Fibroblast of lung (primary cell): ENCODE results near the gene NDRG3. TPM values are rescaled to one million over a fixed set of nuclear protein-coding genes. Genes with fewer than 3 reads are reported as not detected.
A peak's percentile ranks its signal among the peaks of the same experiment; 100 is the strongest.

Experiments used
- DNase-seq, 2 donors: peaks; one replicate each; pipeline versions ENCODE4 v3.0.0 to v3.0.0-alpha.2; 2010; ENCODE audit warnings: low read depth in 2 of 2
- H2AFZ ChIP-seq: 2 replicates; pipeline ENCODE4 v1.5.1; 2012; ENCODE audit warnings: low read length, control low read depth, inconsistent platforms
- H3K27ac ChIP-seq: 2 replicates; pipeline ENCODE4 v1.5.1; 2011; ENCODE audit warnings: low read length, control low read depth; ENCODE audit not compliant: insufficient read depth
- H3K27me3 ChIP-seq: 2 replicates; pipeline ENCODE4 v1.5.1; 2011; ENCODE audit warnings: mild to moderate bottlenecking, low read length; ENCODE audit not compliant: control insufficient read depth, insufficient read depth
- H3K36me3 ChIP-seq: 2 replicates; pipeline ENCODE4 v1.5.1; 2011; ENCODE audit warnings: low read length; ENCODE audit not compliant: control insufficient read depth, insufficient read depth
- H3K4me1 ChIP-seq: 2 replicates; pipeline ENCODE4 v1.5.1; 2011; ENCODE audit warnings: low read length; ENCODE audit not compliant: control insufficient read depth, insufficient read depth; ENCODE audit errors: extremely low read depth
- H3K4me2 ChIP-seq: 2 replicates; pipeline ENCODE4 v1.5.1; 2011; ENCODE audit warnings: low read length, control low read depth; ENCODE audit not compliant: insufficient read depth; ENCODE audit errors: extremely low read depth
- H3K4me3 ChIP-seq, 4 experiments: fragments of 200-600 bp in 1 of 4; sonication (generic) in 1 of 4; replicated peaks in 1 of 4; 2 replicates each; pipeline ENCODE4 v1.5.1; 2011 to 2016; ENCODE audit warnings: low read length in 4 of 4, low read depth in 3 of 4, mild to moderate bottlenecking in 3 of 4, control low read depth in 2 of 4, inconsistent platforms in 1 of 4, mixed read lengths in 1 of 4; ENCODE audit not compliant: insufficient read depth in 1 of 4; ENCODE audit errors: control extremely low read depth in 1 of 4
- H3K79me2 ChIP-seq: 2 replicates; pipeline ENCODE4 v1.5.1; 2012; ENCODE audit warnings: mild to moderate bottlenecking, low read length, inconsistent platforms; ENCODE audit not compliant: control insufficient read depth, insufficient read depth
- H3K9ac ChIP-seq: 2 replicates; pipeline ENCODE4 v1.5.1; 2011; ENCODE audit warnings: mild to moderate bottlenecking, low read length, control low read depth; ENCODE audit not compliant: insufficient read depth
- H3K9me3 ChIP-seq: 2 replicates; pipeline ENCODE4 v1.5.1; 2012; ENCODE audit warnings: low read depth, low read length; ENCODE audit not compliant: control insufficient read depth, insufficient read depth
- H4K20me1 ChIP-seq: 2 replicates; pipeline ENCODE4 v1.5.1; 2011; ENCODE audit warnings: low read length; ENCODE audit not compliant: control insufficient read depth, insufficient read depth; ENCODE audit errors: extremely low read depth
- CTCF ChIP-seq, 2 donors: IDR thresholded peaks in 1 of 2; conservative IDR thresholded peaks in 1 of 2; 1 replicate in 1 of 2; 2 replicates in 1 of 2; pipeline ENCODE4 v1.5.1; 2011 to 2012; ENCODE audit warnings: low read length in 2 of 2, control low read depth in 1 of 2, inconsistent platforms in 1 of 2, low read depth in 1 of 2, mild to moderate bottlenecking in 1 of 2
- EZH2 ChIP-seq: IDR thresholded peaks from 2 replicates; pipeline ENCODE4 v1.5.1; 2012; ENCODE audit warnings: low read length, control low read depth, mild to moderate bottlenecking; ENCODE audit errors: missing control alignments
- polyA minus RNA-seq: library from RNA; depleted of rRNA, polyadenylated mRNA; stranded (reverse); fragments of >200 nt; gene quantifications from 2 replicates; pipeline ENCODE4 v1.2.3, GENCODE V29; 2011; ENCODE audit warnings: low replicate concordance
- polyA plus RNA-seq, 2 donors: library from polyadenylated mRNA; depleted of rRNA in 1 of 2; stranded (reverse) in 1 of 2; unstranded in 1 of 2; fragments of >200 nt; gene quantifications; 2 replicates each; pipeline ENCODE4 v1.2.1, GENCODE V29; 2011 to 2012; ENCODE audit warnings: missing spikeins in 1 of 2
- total RNA-seq: library from RNA; depleted of rRNA; stranded (reverse); fragments of >200 nt; gene quantifications from 2 replicates; pipeline ENCODE4 v1.2.1, GENCODE V29; 2014

Gene NDRG3
- total RNA-seq (19.3 and 37.8 TPM in 2 replicates), polyA plus RNA-seq (37.8 and 40.8 TPM in 2 replicates), polyA minus RNA-seq (52.6 and 61.2 TPM in 2 replicates)
- 26.8 and 29.7 TPM in 2 replicates for polyA plus RNA-seq (2012)

DNA sequence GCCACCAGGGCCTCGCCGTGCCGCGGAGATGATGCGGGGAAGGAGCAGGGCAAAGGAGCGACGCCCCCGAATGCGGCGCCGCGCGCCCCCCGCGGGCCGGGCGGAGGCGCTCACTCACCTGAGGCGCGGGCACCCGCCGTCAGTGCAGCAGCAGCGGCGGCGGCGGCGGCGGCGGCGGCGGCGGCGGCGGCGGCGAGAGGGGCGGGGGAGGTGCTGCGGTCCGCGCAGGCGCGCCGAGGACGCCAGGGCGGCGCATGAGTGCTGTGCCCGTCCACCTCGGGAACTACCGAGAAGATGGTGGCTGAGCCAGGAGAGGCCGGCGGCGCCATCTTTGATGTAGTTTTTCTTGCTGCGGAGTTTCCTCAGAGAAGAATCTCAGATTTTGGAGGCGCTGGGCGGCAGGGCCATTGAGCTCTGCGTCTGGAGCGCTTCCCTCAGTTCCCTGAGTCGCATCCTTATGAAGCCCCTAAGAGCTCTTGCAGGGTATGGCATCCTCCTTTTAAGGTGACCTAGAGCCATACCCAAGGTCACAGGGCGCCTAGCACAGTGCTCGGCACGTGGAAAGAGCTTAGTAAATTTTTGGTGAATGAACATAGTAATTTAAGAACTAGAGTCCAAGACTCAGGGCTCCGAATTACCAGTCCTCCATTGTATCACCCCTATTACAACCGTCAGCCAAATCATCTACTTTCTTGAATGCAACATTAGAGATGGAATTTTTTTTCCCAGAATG lies at the start of gene NDRG3:
NDRG3 (minus strand) TSS at position 164 of the 733 bp plus-strand sequence. CDS start 24,355 bp downstream, outside the sequence.
- TF ChIP-seq CTCF (conservative IDR thresholded peaks at IDR 0.05 in 1 of 2, IDR thresholded peaks at IDR 0.05 in 1 of 2; ENCODE audit: low read depth in 1 of 2, low read length in 2 of 2) (no peak), EZH2 (no peak)
- Histone ChIP-seq H3K4me1 (no peaks in the 10 kb centered on the region), H2AFZ (peak within 1 kb of the TSS; percentile 98), H3K27me3 (no peaks in the 10 kb centered on the region), H3K36me3 (no peaks in the 10 kb centered on the region), H3K4me2 (peak within 1 kb of the TSS; percentile 97), H3K9ac (peak within 1 kb of the TSS; percentile 53), H3K79me2 (no peaks in the 10 kb centered on the region), H3K27ac (peak within 1 kb of the TSS; percentile 38), H3K9me3 (no peaks in the 10 kb centered on the region), H3K4me3 (peak within 1 kb of the TSS; percentile 75 to 82 (median 78)), H4K20me1 (no peaks in the 10 kb centered on the region)
- DNase-seq = peak; percentile 86 to 92

GRCh38 chr20:36794116-36794474 lies 48.2 kb upstream of the NDRG3 start:
- no peak for DNase-seq
- no peak for TF ChIP-seq CTCF (conservative IDR thresholded peaks at IDR 0.05 in 1 of 2, IDR thresholded peaks at IDR 0.05 in 1 of 2; ENCODE audit: low read depth in 1 of 2, low read length in 2 of 2)
- no peak for TF ChIP-seq EZH2
- H3K9ac ChIP-seq = no peak overlapping the region

DNA sequence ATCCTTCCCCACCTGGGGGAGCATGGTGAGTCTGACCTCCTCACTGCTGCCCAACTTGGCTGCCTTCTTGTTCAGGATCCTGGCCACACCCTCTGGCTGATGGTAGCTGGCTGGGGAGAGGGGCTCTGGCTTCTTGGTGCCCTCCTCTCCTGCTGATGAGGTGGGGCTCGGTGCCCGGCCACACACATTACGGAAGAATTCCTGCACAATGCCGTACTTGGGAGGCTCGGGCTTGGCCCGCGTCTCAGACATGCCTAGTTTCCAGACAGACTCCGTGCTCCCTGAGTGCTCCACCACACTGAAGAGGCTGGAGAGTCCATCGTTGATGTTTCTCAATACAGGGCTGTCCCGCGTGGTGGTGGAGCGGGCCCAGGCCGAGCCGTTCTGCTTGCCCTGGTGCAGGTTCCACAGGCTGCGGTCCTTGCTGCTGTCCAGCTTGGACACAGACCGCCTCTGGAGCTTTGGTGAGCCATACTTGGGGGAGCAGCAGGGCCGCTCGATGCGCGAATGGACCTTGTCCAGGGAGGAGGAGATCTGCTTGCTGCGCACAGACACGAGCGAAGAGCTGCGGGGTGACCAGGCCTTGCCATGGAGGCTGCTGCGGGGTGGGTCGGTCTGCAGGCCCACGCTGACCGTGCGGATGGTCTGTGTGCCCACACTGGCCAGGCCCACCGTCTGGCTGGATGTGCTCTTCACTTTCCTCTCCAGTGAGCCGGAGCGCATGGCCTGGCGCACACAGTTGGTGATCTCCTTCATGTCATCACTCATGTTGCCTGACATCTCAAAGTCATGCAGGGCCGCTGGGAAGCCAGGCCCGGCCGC lies 47.6 kb upstream of the NDRG3 start:
- no peak for DNase-seq
- Histone ChIP-seq H3K4me3 (no peak overlapping the region), H3K27me3 (no peaks in the 10 kb centered on the region), H3K9ac (no peak overlapping the region), H4K20me1 (no peaks in the 10 kb centered on the region), H2AFZ (no peak overlapping the region), H3K27ac (no peak overlapping the region), H3K36me3 (peaks cover 39% of the 10 kb centered on the region), H3K9me3 (no peaks in the 10 kb centered on the region), H3K79me2 (peaks cover 13% of the 10 kb centered on the region), H3K4me1 (no peaks in the 10 kb centered on the region), H3K4me2 (no peak overlapping the region)
- no peak for TF ChIP-seq EZH2
- no peak for TF ChIP-seq CTCF (conservative IDR thresholded peaks at IDR 0.05 in 1 of 2, IDR thresholded peaks at IDR 0.05 in 1 of 2; ENCODE audit: low read depth in 1 of 2, low read length in 2 of 2)

More at GRCh38 chr20:36794116-36794474, 48.2 kb upstream of the NDRG3 start:
- Histone ChIP-seq H3K4me3 (no peak overlapping the region), H3K36me3 (peaks cover 40% of the 10 kb centered on the region), H3K79me2 (peaks cover 12% of the 10 kb centered on the region), H4K20me1 (no peaks in the 10 kb centered on the region), H3K27me3 (no peaks in the 10 kb centered on the region), H3K27ac (no peak overlapping the region), H3K4me2 (no peak overlapping the region), H2AFZ (no peak overlapping the region), H3K4me1 (no peaks in the 10 kb centered on the region), H3K9me3 (no peaks in the 10 kb centered on the region)
